ENCODE results near the gene MSGN1.

MSGN1 gene

GRCh38 chr2:17788773-17789172 lies 27.5 kb upstream of the MSGN1 start:
- TF ChIP-seq ZNF514 (tag by site-specific recombination; IDR thresholded peaks at IDR 0.05) (no peak), ZNF23 (tag by site-specific recombination; IDR thresholded peaks at IDR 0.05; ENCODE audit: borderline replicate concordance) (no peak), OVOL3 (tag by site-specific recombination; IDR thresholded peaks at IDR 0.05) (no peak), IKZF3 (tag by site-specific recombination; IDR thresholded peaks at IDR 0.05) (no peak), ZNF202 (tag by site-specific recombination; IDR thresholded peaks at IDR 0.05; ENCODE audit: borderline replicate concordance) (no peak), ZNF416 (tag by site-specific recombination; IDR thresholded peaks at IDR 0.05) (no peak), ZBTB17 (tag by site-specific recombination; IDR thresholded peaks at IDR 0.05) (no peak), ZEB2 (tag by site-specific recombination; IDR thresholded peaks at IDR 0.05) (no peak), ZSCAN5A (tag by site-specific recombination; IDR thresholded peaks at IDR 0.05) (no peak), ZBTB21 (tag by site-specific recombination; IDR thresholded peaks at IDR 0.05) (no peak), ELK4 (IDR thresholded peaks at IDR 0.05; ENCODE audit: borderline replicate concordance, low read depth, low read length) (no peak), ZNF133 (tag by site-specific recombination; IDR thresholded peaks at IDR 0.05) (no peak), ZNF335 (tag by site-specific recombination; conservative IDR thresholded peaks at IDR 0.05) (no peak), ZNF16 (tag by site-specific recombination; IDR thresholded peaks at IDR 0.05; ENCODE audit: low read depth) (no peak), ZNF791 (tag by site-specific recombination; IDR thresholded peaks at IDR 0.05) (no peak), FEZF1 (tag by site-specific recombination; IDR thresholded peaks at IDR 0.05) (no peak), SALL2 (tag by site-specific recombination; IDR thresholded peaks at IDR 0.05; ENCODE audit: borderline replicate concordance) (no peak)
- TF ChIP-seq, protein P1, sequence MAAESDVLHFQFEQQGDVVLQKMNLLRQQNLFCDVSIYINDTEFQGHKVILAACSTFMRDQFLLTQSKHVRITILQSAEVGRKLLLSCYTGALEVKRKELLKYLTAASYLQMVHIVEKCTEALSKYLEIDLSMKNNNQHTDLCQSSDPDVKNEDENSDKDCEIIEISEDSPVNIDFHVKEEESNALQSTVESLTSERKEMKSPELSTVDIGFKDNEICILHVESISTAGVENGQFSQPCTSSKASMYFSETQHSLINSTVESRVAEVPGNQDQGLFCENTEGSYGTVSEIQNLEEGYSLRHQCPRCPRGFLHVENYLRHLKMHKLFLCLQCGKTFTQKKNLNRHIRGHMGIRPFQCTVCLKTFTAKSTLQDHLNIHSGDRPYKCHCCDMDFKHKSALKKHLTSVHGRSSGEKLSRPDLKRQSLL (tag by site-specific recombination; IDR thresholded peaks at IDR 0.05): no peak
- TF ChIP-seq, protein P2, sequence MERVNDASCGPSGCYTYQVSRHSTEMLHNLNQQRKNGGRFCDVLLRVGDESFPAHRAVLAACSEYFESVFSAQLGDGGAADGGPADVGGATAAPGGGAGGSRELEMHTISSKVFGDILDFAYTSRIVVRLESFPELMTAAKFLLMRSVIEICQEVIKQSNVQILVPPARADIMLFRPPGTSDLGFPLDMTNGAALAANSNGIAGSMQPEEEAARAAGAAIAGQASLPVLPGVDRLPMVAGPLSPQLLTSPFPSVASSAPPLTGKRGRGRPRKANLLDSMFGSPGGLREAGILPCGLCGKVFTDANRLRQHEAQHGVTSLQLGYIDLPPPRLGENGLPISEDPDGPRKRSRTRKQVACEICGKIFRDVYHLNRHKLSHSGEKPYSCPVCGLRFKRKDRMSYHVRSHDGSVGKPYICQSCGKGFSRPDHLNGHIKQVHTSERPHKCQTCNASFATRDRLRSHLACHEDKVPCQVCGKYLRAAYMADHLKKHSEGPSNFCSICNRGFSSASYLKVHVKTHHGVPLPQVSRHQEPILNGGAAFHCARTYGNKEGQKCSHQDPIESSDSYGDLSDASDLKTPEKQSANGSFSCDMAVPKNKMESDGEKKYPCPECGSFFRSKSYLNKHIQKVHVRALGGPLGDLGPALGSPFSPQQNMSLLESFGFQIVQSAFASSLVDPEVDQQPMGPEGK (tag by site-specific recombination; IDR thresholded peaks at IDR 0.05): no peak
- H3K4me1 ChIP-seq (ENCODE audit: control insufficient read depth, insufficient read depth, low read length): no peaks in the 10 kb centered on the region
- ChIA-PET POLR2A (no interaction called here), CTCF (no interaction called here)
- no peaks in the 10 kb centered on the region for H3K9me3 ChIP-seq (ENCODE audit: control insufficient read depth, insufficient read depth, low read depth, low read length)
- no peak overlapping the region for H3K4me3 ChIP-seq (ENCODE audit: low read depth, low read length)
- H3K27ac ChIP-seq (ENCODE audit: extremely low read depth, low read depth, low read length): no peak overlapping the region
- H3K36me3 ChIP-seq (ENCODE audit: control insufficient read depth in 2 of 2, insufficient read depth in 1 of 2, low read length in 2 of 2): no peaks in the 10 kb centered on the region

DNA sequence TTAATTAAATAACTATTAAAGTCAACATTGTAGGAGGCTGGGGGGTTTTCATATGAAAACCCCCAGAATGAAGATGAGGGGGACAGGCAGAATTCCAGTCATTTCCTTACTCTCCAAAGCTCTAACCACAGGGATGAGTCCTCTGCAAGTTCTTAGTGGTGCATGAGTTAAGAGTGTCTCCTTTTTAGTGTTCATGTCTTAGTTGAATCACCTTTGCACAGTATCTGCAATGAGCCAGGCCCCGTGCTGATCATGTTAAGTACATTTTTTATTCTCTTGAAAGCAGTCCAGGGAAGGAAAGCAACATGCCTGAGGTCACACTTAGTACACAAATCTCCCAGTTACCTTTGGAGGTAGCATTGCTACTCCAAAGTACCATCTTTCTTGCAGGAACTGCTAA lies 25.7 kb upstream of the MSGN1 start:
- H3K4me3 ChIP-seq (ENCODE audit: low read depth, low read length): no peak overlapping the region
- TF ChIP-seq ZNF132 (tag by site-specific recombination; IDR thresholded peaks at IDR 0.05; ENCODE audit: borderline replicate concordance) (no peak), ZFP41 (tag by site-specific recombination; IDR thresholded peaks at IDR 0.05; ENCODE audit: borderline replicate concordance) (no peak), ZNF10 (tag by site-specific recombination; IDR thresholded peaks at IDR 0.05) (no peak), ZNF529 (tag by site-specific recombination; IDR thresholded peaks at IDR 0.05; ENCODE audit: insufficient replicate concordance) (no peak), ZNF677 (tag by site-specific recombination; IDR thresholded peaks at IDR 0.05) (no peak), ZNF140 (tag by site-specific recombination; IDR thresholded peaks at IDR 0.05) (no peak)
- H3K9me3 ChIP-seq (ENCODE audit: control insufficient read depth, insufficient read depth, low read depth, low read length): no peaks in the 10 kb centered on the region
- no peak overlapping the region for H3K27ac ChIP-seq (ENCODE audit: extremely low read depth, low read depth, low read length)
- ChIA-PET POLR2A (no interaction called here), CTCF (no interaction called here)
- no peaks in the 10 kb centered on the region for H3K4me1 ChIP-seq (ENCODE audit: control insufficient read depth, insufficient read depth, low read length)
- H3K36me3 ChIP-seq (ENCODE audit: control insufficient read depth in 2 of 2, insufficient read depth in 1 of 2, low read length in 2 of 2): no peaks in the 10 kb centered on the region

All from HEK293 (cell line).